Keratinocyte (primary cell): ENCODE data around the gene NAA35. TPM values are rescaled to one million over a fixed set of nuclear protein-coding genes. Genes with fewer than 3 reads are reported as not detected.

Experiments used
- DNase-seq: peaks from one replicate; pipeline ENCODE4 v3.0.0-alpha.2; 2011; ENCODE audit warnings: low read depth, missing footprints, low spot score
- FAIRE-seq: peaks from 2 replicates; lab custom pipeline; 2011; peaks lifted over from hg19 to GRCh38; lab: Jason Lieb, UNC
- H2AFZ ChIP-seq: 2 replicates; pipeline ENCODE4 v1.6.0; 2012; ENCODE audit warnings: low read length, control low read depth, inconsistent platforms; ENCODE audit not compliant: control insufficient read depth
- H3K27ac ChIP-seq: 2 replicates; pipeline ENCODE4 v1.5.1; 2011; ENCODE audit warnings: low read length; ENCODE audit not compliant: control insufficient read depth, insufficient read depth
- H3K27me3 ChIP-seq: 3 replicates; pipeline ENCODE4 v1.6.0; 2011; ENCODE audit warnings: low read length; ENCODE audit not compliant: control insufficient read depth, insufficient read depth; ENCODE audit errors: extremely low read depth
- H3K36me3 ChIP-seq, 2 experiments: 2 replicates in 1 of 2; 3 replicates in 1 of 2; pipeline ENCODE4 v1.5.1; 2011; ENCODE audit warnings: low read length in 2 of 2, mild to moderate bottlenecking in 1 of 2; ENCODE audit not compliant: control insufficient read depth in 2 of 2, insufficient read depth in 2 of 2; ENCODE audit errors: extremely low read depth in 1 of 2
- H3K4me1 ChIP-seq: 3 replicates; pipeline ENCODE4 v1.5.1; 2011; ENCODE audit warnings: low read length; ENCODE audit not compliant: control insufficient read depth, insufficient read depth; ENCODE audit errors: extremely low read depth
- H3K4me2 ChIP-seq: 3 replicates; pipeline ENCODE4 v1.6.0; 2011; ENCODE audit warnings: low read depth, low read length; ENCODE audit not compliant: control insufficient read depth, insufficient read depth; ENCODE audit errors: extremely low read depth
- H3K4me3 ChIP-seq, 3 experiments: fragments of 200-600 bp in 1 of 3; sonication (generic) in 1 of 3; 2 replicates in 2 of 3; 3 replicates in 1 of 3; pipeline ENCODE4 v1.5.1; 2011 to 2016; ENCODE audit warnings: low read length in 3 of 3, mild to moderate bottlenecking in 3 of 3, control low read depth in 2 of 3, inconsistent platforms in 1 of 3, low read depth in 1 of 3, mixed read lengths in 1 of 3, mixed run types in 1 of 3, moderate library complexity in 1 of 3; ENCODE audit not compliant: control insufficient read depth in 2 of 3, insufficient read depth in 2 of 3; ENCODE audit errors: extremely low read depth in 1 of 3
- H3K79me2 ChIP-seq: 2 replicates; pipeline ENCODE4 v1.6.0; 2012; ENCODE audit warnings: low read length; ENCODE audit not compliant: control insufficient read depth, insufficient read depth
- H3K9ac ChIP-seq: 3 replicates; pipeline ENCODE4 v1.6.0; 2011; ENCODE audit warnings: low read length; ENCODE audit not compliant: control insufficient read depth, insufficient read depth; ENCODE audit errors: extremely low read depth
- H3K9me1 ChIP-seq: 3 replicates; pipeline ENCODE4 v1.6.0; 2011; ENCODE audit warnings: low read length; ENCODE audit not compliant: control insufficient read depth, insufficient read depth; ENCODE audit errors: extremely low read depth
- H3K9me3 ChIP-seq: 2 replicates; pipeline ENCODE4 v1.5.1; 2012; ENCODE audit warnings: low read depth, low read length; ENCODE audit not compliant: control insufficient read depth
- H4K20me1 ChIP-seq: 3 replicates; pipeline ENCODE4 v1.6.0; 2011; ENCODE audit warnings: low read length; ENCODE audit not compliant: control insufficient read depth, insufficient read depth; ENCODE audit errors: extremely low read depth
- EZH2 ChIP-seq: IDR thresholded peaks from one replicate; pipeline ENCODE4 v1.6.1; 2012; ENCODE audit warnings: inconsistent platforms, mild to moderate bottlenecking, low read length, moderate library complexity
- dilution Hi-C: fragments of 300-500 bp; cut with MboI; formaldehyde crosslinking; loops from one replicate; pipeline ENCODE4 v1.7.0; 2020; ENCODE audit warnings: low sequenced_read_pairs; ENCODE audit not compliant: extremely low pct_ligation_motif_present
- polyA plus RNA-seq, 5 experiments: library from polyadenylated mRNA; depleted of rRNA in 3 of 5; stranded (reverse) in 3 of 5; stranded (forward) in 1 of 5; unstranded in 1 of 5; fragments of >200 nt; gene quantifications; 1 replicate in 1 of 5; 2 replicates in 3 of 5; 3 replicates in 1 of 5; pipeline versions ENCODE4 v1.2.1 to v1.2.3, GENCODE V29; 2011 to 2012; ENCODE audit warnings: missing spikeins in 2 of 5, low read depth in 1 of 5, low replicate concordance in 1 of 5
- TF ChIP-seq, protein P1 (sequence below), 3 experiments: IDR thresholded peaks in 1 of 3; conservative IDR thresholded peaks in 1 of 3; optimal IDR thresholded peaks in 1 of 3; 2 replicates in 2 of 3; 3 replicates in 1 of 3; pipeline versions ENCODE3 to v1.5.1; 2011; ENCODE audit warnings: low read length in 3 of 3, mild to moderate bottlenecking in 3 of 3, moderate library complexity in 2 of 3, control low read depth in 1 of 3, inconsistent platforms in 1 of 3; ENCODE audit not compliant: insufficient read depth in 2 of 3; ENCODE audit errors: extremely low read depth in 1 of 3

Gene NAA35
- polyA plus RNA-seq, 1 donor (not counting 4 experiments of a cell fraction or from before 2014, with no cell fraction given) = 33.8 TPM

DNA sequence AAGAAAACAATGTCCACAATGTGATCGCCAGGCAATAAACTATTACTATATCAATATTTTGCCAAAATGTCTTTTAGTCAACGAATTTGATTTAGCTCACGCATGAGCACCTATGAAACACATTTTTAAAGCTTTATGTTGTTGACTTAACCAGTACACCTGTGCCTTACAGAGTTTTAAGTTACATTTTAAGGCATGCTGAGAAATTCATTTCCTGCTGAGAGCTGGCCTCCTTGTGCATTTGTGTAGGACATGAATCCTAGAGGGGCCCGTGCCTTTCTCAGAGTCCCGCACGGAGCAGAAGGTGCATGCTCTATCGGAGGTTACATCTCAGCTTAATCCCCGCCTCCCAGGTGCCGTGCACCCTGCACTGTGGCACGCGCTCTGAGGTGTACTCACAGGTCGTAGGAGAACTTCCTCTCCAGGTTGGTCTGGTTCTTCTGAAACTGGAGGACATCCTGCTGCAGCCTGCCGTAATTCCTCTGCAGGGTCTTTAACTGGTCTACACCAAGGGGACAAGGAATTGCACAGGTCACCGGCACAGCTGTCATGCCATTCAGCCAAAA is 105.2 kb downstream of the NAA35 start:
- H3K4me3 ChIP-seq = no peak overlapping the region
- no peaks in the 10 kb centered on the region for H3K79me2 ChIP-seq
- no peak for TF ChIP-seq EZH2
- TF ChIP-seq, protein P1, sequence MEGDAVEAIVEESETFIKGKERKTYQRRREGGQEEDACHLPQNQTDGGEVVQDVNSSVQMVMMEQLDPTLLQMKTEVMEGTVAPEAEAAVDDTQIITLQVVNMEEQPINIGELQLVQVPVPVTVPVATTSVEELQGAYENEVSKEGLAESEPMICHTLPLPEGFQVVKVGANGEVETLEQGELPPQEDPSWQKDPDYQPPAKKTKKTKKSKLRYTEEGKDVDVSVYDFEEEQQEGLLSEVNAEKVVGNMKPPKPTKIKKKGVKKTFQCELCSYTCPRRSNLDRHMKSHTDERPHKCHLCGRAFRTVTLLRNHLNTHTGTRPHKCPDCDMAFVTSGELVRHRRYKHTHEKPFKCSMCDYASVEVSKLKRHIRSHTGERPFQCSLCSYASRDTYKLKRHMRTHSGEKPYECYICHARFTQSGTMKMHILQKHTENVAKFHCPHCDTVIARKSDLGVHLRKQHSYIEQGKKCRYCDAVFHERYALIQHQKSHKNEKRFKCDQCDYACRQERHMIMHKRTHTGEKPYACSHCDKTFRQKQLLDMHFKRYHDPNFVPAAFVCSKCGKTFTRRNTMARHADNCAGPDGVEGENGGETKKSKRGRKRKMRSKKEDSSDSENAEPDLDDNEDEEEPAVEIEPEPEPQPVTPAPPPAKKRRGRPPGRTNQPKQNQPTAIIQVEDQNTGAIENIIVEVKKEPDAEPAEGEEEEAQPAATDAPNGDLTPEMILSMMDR (optimal IDR thresholded peaks at IDR 0.05 in 1 of 3, IDR thresholded peaks at IDR 0.05 in 1 of 3, conservative IDR thresholded peaks at IDR 0.05 in 1 of 3; ENCODE audit: extremely low read depth in 1 of 3, insufficient read depth in 2 of 3, low read length in 3 of 3) = no peak
- no peak overlapping the region for H3K27ac ChIP-seq
- H3K36me3 ChIP-seq = peaks cover 0 to 4% of the 10 kb centered on the region in 2 experiments
- H2AFZ ChIP-seq = no peak overlapping the region
- H3K9me3 ChIP-seq = no peaks in the 10 kb centered on the region
- no peaks in the 10 kb centered on the region for H3K9me1 ChIP-seq
- H3K9ac ChIP-seq = no peak overlapping the region
- H4K20me1 ChIP-seq = no peaks in the 10 kb centered on the region
- H3K4me2 ChIP-seq = no peak overlapping the region
- no peak for FAIRE-seq
- no peaks in the 10 kb centered on the region for H3K27me3 ChIP-seq
- dilution Hi-C loops = no loop called here
- DNase-seq = no peak
- no peaks in the 10 kb centered on the region for H3K4me1 ChIP-seq

DNA sequence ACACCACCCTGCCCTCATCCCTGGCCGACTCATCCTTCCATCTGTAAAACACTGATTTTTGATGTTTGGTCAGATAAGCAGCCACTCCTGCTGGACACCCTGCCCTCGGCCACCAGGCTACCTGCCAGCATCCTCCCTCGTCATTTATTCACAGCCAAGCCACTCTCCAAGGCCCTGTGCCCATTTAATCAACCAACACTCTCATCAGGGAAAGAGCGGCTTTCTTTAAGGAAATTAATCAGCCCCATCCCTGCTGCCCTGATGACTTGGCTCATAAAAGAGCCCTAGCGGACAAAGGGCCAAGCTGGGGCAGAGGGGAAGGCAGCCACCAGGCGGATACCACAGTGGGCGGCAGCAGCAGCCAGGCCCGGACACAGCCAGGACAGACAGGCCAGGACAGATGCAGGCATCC is 106.0 kb downstream of the NAA35 start:
- no peak overlapping the region for H3K27ac ChIP-seq
- H3K9ac ChIP-seq = no peak overlapping the region
- DNase-seq (no peak), FAIRE-seq (no peak)
- no peak overlapping the region for H2AFZ ChIP-seq
- H3K27me3 ChIP-seq = no peaks in the 10 kb centered on the region
- no peaks in the 10 kb centered on the region for H3K79me2 ChIP-seq
- peaks cover 0 to 4% of the 10 kb centered on the region in 2 experiments for H3K36me3 ChIP-seq
- H3K4me1 ChIP-seq = no peaks in the 10 kb centered on the region
- dilution Hi-C loops = no loop called here
- H3K4me3 ChIP-seq = no peak overlapping the region
- no peaks in the 10 kb centered on the region for H3K9me1 ChIP-seq
- no peak for TF ChIP-seq EZH2
- TF ChIP-seq, protein P1 (optimal IDR thresholded peaks at IDR 0.05 in 1 of 3, IDR thresholded peaks at IDR 0.05 in 1 of 3, conservative IDR thresholded peaks at IDR 0.05 in 1 of 3; ENCODE audit: extremely low read depth in 1 of 3, insufficient read depth in 2 of 3, low read length in 3 of 3) = no peak
- H3K4me2 ChIP-seq = no peak overlapping the region
- no peaks in the 10 kb centered on the region for H4K20me1 ChIP-seq
- no peaks in the 10 kb centered on the region for H3K9me3 ChIP-seq
